Measurements from ENCODE around the gene BEST1.
A peak's percentile ranks its signal among the peaks of the same experiment; 100 is the strongest.
"Not testable (repeated sequence)": the region's sequence is repeated elsewhere in the genome, so short reads cannot be mapped to it uniquely, and the experiment has no call there.

BEST1 gene

DNA sequence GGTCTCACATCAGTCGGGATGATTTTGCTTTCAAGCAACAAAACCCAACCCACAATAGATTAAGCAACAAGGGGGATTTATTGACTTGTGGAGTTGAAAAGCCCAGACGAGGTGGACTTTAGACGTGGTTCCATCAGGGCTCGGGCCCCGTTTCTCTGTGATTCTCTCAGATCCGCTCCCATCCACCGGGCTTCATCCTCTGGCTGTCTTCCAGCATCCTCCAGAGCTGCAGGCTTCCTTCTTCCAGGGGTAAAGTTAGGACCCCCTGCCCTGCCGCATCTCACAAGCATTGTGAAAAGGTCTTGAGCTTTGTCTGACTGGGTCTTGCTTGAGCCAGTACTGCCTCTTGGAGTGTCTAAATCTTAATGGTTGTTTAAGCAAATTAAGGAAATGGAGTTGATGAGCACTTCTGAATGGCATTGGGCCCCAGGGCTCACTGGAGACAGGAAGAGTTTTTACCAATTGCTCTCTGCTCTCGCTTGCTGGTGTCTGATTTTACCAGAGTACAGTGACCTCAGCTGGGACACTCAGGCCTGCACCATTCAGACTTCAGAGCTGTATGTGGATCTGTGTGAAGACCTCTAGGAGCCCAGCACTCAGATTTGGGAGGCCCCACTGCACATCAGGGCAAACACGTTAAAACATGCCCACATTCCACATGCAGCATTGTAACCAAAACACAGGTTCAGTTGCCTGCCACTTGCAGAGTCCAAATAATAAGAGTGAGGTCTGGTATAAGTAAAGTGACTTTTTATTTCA, 30.8 kb downstream of the BEST1 start:
- peak; percentile 81 for DNase-seq

- DNase-seq, result no peak
Measured at GRCh38 chr11:61983419-61983818, 33.3 kb downstream of the BEST1 start.

- DNase-seq, result peak; percentile 67
Measured at GRCh38 chr11:61985869-61986268, 35.7 kb downstream of the BEST1 start.

- no peak for DNase-seq
Measured at GRCh38 chr11:61994981-61995380, 44.8 kb downstream of the BEST1 start.

GRCh38 chr11:61996933-61997332, 46.8 kb downstream of the BEST1 start:
- DNase-seq, result no peak

DNA sequence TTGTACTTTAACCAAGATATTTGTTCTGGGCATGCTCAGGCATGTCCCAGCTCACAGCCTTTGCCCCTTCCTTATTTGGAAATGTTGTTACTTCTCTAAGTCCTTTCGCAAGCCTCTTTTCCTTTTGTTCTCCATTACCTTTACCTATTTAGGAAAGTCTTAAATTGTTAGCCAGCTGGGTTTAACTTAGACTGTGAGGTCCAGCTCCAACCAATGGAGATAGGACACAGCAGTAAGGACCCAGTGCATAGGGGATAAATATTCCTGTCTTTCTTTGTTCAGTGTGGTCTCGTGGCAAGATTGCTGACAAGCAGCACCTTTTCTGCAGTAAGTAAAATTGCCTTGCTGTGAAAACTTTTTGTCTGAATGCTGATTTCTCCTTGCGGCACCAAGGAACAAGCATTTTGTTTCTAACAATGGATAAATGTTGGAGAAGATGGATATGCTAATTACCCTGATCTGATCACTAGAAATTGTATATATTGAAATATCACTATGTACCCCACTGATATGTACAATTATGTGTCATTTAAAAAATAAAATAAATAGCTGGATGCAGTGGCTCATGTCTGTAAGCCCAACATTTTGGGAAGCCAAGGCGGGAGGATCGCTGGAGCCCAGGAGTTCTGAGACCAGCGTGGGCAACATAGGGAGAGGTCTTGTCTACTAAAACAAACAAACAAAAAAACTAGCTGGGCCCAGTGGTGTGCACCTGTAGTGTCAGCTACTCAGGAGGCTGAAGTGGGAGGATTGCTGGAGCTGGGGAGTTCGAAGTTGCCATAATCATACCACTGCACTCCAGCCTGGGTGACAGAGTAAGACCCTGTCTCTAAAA, 49.2 kb downstream of the BEST1 start:
- DNase-seq, result no peak

DNA sequence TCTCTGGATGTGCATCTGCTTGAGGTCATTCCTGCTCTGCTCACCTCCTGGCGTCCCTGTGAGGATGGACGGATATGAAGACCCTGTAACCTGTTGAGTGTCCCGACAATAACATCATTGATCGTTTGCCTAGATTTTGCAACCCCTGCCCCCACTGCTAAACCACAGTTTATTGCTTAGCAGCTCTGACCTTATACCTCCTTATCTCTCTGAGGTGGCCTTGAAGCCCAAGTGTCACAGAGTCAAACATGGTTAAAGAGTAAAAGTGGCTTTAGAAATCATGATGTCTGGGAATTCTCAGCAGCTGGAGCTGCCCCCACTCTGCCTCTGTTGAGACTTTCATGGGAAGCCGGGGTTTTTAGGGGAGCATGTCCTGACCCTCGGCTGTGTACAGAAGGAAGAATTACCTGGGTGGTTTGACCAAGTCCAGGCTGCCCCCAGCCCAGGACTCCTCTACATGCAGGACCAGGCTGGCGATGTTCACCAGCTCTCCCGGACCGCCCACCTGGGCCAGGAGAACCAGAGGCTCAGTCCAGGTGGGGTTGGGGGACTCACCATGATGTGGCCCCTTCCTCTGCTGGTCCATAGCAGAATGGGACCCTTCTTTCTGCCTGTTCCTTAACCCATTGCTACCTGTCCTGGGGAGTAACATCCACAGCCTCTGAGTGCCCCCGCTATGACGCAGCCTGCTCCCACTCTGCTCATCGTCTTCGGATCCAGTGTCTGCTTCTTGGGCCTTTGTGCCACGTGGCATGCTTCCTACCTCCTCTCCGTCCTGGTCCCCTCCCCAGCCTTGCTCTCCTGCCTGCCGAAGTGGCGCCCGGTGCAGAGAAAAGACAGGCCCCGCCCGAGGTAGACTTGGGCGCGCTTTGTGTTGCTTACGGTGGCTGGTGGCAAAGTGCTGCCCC, 50.6 kb downstream of the BEST1 start:
- no peak for DNase-seq

DNA sequence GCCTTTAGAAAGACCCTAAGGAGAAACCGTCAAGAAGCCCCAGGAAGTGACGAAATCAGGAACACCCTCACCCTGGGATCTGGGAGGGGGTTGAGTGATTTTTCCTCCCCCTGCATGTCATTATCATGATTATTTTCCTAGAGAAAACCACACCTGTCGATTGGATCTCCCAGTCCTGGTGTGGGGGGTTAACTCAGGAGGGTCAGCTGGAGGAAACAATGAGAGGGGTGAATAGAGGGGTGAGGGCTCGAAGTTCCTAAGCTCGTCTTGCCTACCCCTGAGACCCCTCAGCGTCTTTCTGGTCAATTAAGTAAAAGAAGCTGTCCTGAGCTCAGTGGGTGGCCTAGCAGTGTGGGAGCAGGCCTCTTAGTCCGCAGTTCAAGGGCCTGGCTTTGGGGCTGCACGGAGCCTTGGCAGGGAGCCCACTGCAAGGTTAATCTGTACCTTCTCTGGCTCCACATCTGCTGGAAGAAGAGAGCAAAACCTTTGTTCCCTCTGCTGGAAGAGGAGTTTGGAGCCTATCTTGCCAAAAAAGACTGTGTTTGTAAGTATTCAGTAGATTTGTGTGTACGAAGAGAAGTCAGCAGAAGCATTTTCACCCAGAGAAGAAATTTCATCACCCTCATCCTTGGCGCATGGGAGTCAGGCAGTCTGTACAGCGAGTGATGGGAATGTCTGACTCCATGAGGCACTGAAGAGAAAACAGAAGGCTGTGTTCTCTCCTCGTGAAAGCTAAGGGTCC, 51.5 kb downstream of the BEST1 start:
- no peak for DNase-seq

DNA sequence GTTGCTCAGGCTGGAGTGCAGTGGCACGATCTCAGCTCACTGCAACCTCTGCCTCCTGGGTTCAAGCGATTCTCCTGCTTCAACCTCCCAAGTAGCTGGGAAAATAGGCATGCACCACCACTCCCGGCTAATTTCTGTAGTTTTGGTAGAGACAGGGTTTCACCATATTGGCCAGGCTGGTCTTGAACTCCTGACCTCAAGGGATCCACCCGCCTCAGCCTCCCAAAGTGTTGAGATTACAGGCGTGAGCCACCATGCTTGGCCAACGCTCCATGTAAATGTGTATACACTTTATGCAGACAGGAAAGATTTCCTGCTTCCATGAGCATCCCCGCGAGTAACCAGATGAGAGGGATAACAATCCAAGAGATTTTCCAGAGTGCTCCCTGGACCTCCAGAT, 52.1 kb downstream of the BEST1 start:
- not testable (repeated sequence) for DNase-seq

DNA sequence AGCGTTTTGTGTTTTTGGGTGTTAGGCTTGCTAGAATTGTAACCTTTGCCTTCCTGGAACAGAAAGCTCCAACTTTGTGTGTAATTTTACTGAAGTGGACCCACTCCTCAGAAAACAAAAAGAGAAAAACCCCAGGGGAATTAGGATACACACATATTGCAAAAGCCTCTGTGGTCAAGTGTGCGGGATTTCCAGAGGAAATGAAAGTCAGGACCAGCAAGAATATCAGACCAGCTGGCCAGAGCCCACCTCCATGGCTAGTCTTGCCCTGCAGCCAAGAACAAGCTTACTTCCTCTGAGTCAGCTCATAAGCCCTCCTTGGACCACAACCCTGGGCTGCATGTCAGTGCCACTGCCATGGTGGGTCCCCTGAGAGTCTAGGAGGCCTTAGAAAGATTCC, 54.3 kb downstream of the BEST1 start:
- peak; percentile 74 for DNase-seq

GRCh38 chr11:62008193-62008592, 58.0 kb downstream of the BEST1 start:
- no peak for DNase-seq

- no peak for DNase-seq
Measured at GRCh38 chr11:62010935-62011528, 60.9 kb downstream of the BEST1 start.

GRCh38 chr11:62011881-62012280, 61.7 kb downstream of the BEST1 start:
- DNase-seq, result no peak

- no peak for DNase-seq
Measured at GRCh38 chr11:62012451-62012831, 62.3 kb downstream of the BEST1 start.

DNA sequence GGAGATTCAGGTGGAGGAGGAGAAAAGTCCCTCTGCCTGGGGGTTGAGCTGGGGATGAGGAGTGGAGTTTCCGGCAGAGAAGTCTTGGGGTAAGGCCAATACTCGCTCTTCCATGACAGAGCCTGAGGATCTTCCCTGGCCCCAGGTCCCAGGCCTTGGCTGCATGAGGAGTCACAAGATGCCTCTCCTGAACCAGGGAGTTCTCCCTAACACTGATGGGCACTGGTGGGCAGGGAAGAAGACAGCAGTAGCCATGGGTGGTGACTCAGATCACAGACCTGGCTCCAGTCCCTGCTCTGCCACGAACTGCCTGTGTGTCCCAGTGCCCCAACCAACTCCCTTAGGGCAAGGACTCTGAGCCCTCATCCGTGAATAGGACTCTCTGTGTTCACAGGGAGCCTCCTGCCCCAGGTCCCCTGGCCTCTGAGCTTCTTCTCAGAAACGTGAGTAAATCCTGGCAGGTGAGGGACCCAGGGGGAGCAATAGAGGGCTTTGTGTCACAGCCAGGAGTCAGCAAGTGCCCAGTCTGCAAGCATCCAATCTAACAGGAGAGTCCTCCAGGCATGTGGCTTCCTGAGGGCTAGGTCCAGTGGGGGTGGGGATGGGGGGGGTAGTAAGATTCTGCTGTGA, 62.8 kb downstream of the BEST1 start:
- no peak for DNase-seq

Data from islet precursor cell (in vitro differentiated cells).